Fibroblast of lung (primary cell): Measurements from ENCODE around the gene HMOX2. TPM values are rescaled to one million over a fixed set of nuclear protein-coding genes. Genes with fewer than 3 reads are reported as not detected.

Experiments used
- DNase-seq, 2 donors: peaks; one replicate each; pipeline versions ENCODE4 v3.0.0 to v3.0.0-alpha.2; 2010; ENCODE audit warnings: low read depth in 2 of 2
- H2AFZ ChIP-seq: 2 replicates; pipeline ENCODE4 v1.5.1; 2012; ENCODE audit warnings: low read length, control low read depth, inconsistent platforms
- H3K27ac ChIP-seq: 2 replicates; pipeline ENCODE4 v1.5.1; 2011; ENCODE audit warnings: low read length, control low read depth; ENCODE audit not compliant: insufficient read depth
- H3K27me3 ChIP-seq: 2 replicates; pipeline ENCODE4 v1.5.1; 2011; ENCODE audit warnings: mild to moderate bottlenecking, low read length; ENCODE audit not compliant: control insufficient read depth, insufficient read depth
- H3K36me3 ChIP-seq: 2 replicates; pipeline ENCODE4 v1.5.1; 2011; ENCODE audit warnings: low read length; ENCODE audit not compliant: control insufficient read depth, insufficient read depth
- H3K4me1 ChIP-seq: 2 replicates; pipeline ENCODE4 v1.5.1; 2011; ENCODE audit warnings: low read length; ENCODE audit not compliant: control insufficient read depth, insufficient read depth; ENCODE audit errors: extremely low read depth
- H3K4me2 ChIP-seq: 2 replicates; pipeline ENCODE4 v1.5.1; 2011; ENCODE audit warnings: low read length, control low read depth; ENCODE audit not compliant: insufficient read depth; ENCODE audit errors: extremely low read depth
- H3K4me3 ChIP-seq, 4 experiments: fragments of 200-600 bp in 1 of 4; sonication (generic) in 1 of 4; replicated peaks in 1 of 4; 2 replicates each; pipeline ENCODE4 v1.5.1; 2011 to 2016; ENCODE audit warnings: low read length in 4 of 4, low read depth in 3 of 4, mild to moderate bottlenecking in 3 of 4, control low read depth in 2 of 4, inconsistent platforms in 1 of 4, mixed read lengths in 1 of 4; ENCODE audit not compliant: insufficient read depth in 1 of 4; ENCODE audit errors: control extremely low read depth in 1 of 4
- H3K79me2 ChIP-seq: 2 replicates; pipeline ENCODE4 v1.5.1; 2012; ENCODE audit warnings: mild to moderate bottlenecking, low read length, inconsistent platforms; ENCODE audit not compliant: control insufficient read depth, insufficient read depth
- H3K9ac ChIP-seq: 2 replicates; pipeline ENCODE4 v1.5.1; 2011; ENCODE audit warnings: mild to moderate bottlenecking, low read length, control low read depth; ENCODE audit not compliant: insufficient read depth
- H3K9me3 ChIP-seq: 2 replicates; pipeline ENCODE4 v1.5.1; 2012; ENCODE audit warnings: low read depth, low read length; ENCODE audit not compliant: control insufficient read depth, insufficient read depth
- H4K20me1 ChIP-seq: 2 replicates; pipeline ENCODE4 v1.5.1; 2011; ENCODE audit warnings: low read length; ENCODE audit not compliant: control insufficient read depth, insufficient read depth; ENCODE audit errors: extremely low read depth
- CTCF ChIP-seq, 2 donors: IDR thresholded peaks in 1 of 2; conservative IDR thresholded peaks in 1 of 2; 1 replicate in 1 of 2; 2 replicates in 1 of 2; pipeline ENCODE4 v1.5.1; 2011 to 2012; ENCODE audit warnings: low read length in 2 of 2, control low read depth in 1 of 2, inconsistent platforms in 1 of 2, low read depth in 1 of 2, mild to moderate bottlenecking in 1 of 2
- EZH2 ChIP-seq: IDR thresholded peaks from 2 replicates; pipeline ENCODE4 v1.5.1; 2012; ENCODE audit warnings: low read length, control low read depth, mild to moderate bottlenecking; ENCODE audit errors: missing control alignments
- polyA plus RNA-seq, 2 donors: library from polyadenylated mRNA; depleted of rRNA in 1 of 2; stranded (reverse) in 1 of 2; unstranded in 1 of 2; fragments of >200 nt; gene quantifications; 2 replicates each; pipeline ENCODE4 v1.2.1, GENCODE V29; 2011 to 2012; ENCODE audit warnings: missing spikeins in 1 of 2
- total RNA-seq: library from RNA; depleted of rRNA; stranded (reverse); fragments of >200 nt; gene quantifications from 2 replicates; pipeline ENCODE4 v1.2.1, GENCODE V29; 2014

HMOX2 gene
- total and polyA plus RNA-seq, 2 donors (not counting 1 experiment from before 2014, with no cell fraction given): 40.0 to 45.7 TPM

- Histone ChIP-seq H3K79me2 (no peaks in the 10 kb centered on the region), H3K36me3 (no peaks in the 10 kb centered on the region), H3K9me3 (no peaks in the 10 kb centered on the region), H3K27ac (no peak within 1 kb of the TSS), H3K4me3 (no peak within 1 kb of the TSS), H3K4me2 (no peak within 1 kb of the TSS), H3K4me1 (no peaks in the 10 kb centered on the region), H2AFZ (no peak within 1 kb of the TSS), H3K9ac (no peak within 1 kb of the TSS), H3K27me3 (peaks cover 17% of the 10 kb centered on the region), H4K20me1 (no peaks in the 10 kb centered on the region)
- TF ChIP-seq EZH2 (no peak), CTCF (conservative IDR thresholded peaks at IDR 0.05 in 1 of 2, IDR thresholded peaks at IDR 0.05 in 1 of 2; ENCODE audit: low read depth in 1 of 2, low read length in 2 of 2) (no peak)
- peak in 1 of 2 donors; percentile 20 for DNase-seq
These were observed 79.9 kb downstream of the HMOX2 start, which contains the start of gene C16orf96 for GRCh38 chr16:4556112-4556511. TSS of gene C16orf96 (plus strand) at chr16:4556340. CDS start at chr16:4556490, 150 bp downstream.

- H3K9me3 ChIP-seq: no peaks in the 10 kb centered on the region
- H3K36me3 ChIP-seq: no peaks in the 10 kb centered on the region
- H3K4me1 ChIP-seq: no peaks in the 10 kb centered on the region
These were observed 80.4 kb downstream of the HMOX2 start for GRCh38 chr16:4556580-4556979.

GRCh38 chr16:4557973-4558372 is 81.8 kb downstream of the HMOX2 start:
- TF ChIP-seq EZH2 (no peak), CTCF (conservative IDR thresholded peaks at IDR 0.05 in 1 of 2, IDR thresholded peaks at IDR 0.05 in 1 of 2; ENCODE audit: low read depth in 1 of 2, low read length in 2 of 2) (no peak)
- Histone ChIP-seq H3K4me3 (no peak overlapping the region), H4K20me1 (no peaks in the 10 kb centered on the region), H3K36me3 (no peaks in the 10 kb centered on the region), H2AFZ (no peak overlapping the region), H3K4me1 (no peaks in the 10 kb centered on the region), H3K4me2 (no peak overlapping the region), H3K27me3 (peaks cover 14% of the 10 kb centered on the region), H3K79me2 (no peaks in the 10 kb centered on the region), H3K9me3 (no peaks in the 10 kb centered on the region), H3K27ac (no peak overlapping the region), H3K9ac (no peak overlapping the region)
- no peak for DNase-seq

More at GRCh38 chr16:4556580-4556979, 80.4 kb downstream of the HMOX2 start:
- TF ChIP-seq EZH2 (no peak), CTCF (conservative IDR thresholded peaks at IDR 0.05 in 1 of 2, IDR thresholded peaks at IDR 0.05 in 1 of 2; ENCODE audit: low read depth in 1 of 2, low read length in 2 of 2) (no peak)
- no peak overlapping the region for H3K27ac ChIP-seq
- no peaks in the 10 kb centered on the region for H3K79me2 ChIP-seq
- peaks cover 22% of the 10 kb centered on the region for H3K27me3 ChIP-seq
- H4K20me1 ChIP-seq: no peaks in the 10 kb centered on the region
- H3K4me3 ChIP-seq: no peak overlapping the region
- H3K9ac ChIP-seq: no peak overlapping the region
- no peak for DNase-seq
- no peak overlapping the region for H3K4me2 ChIP-seq
- no peak overlapping the region for H2AFZ ChIP-seq

Other genes with a start within 250 kb of the HMOX2 start
- gene SRL, start 234.3 kb upstream of the HMOX2 start, total RNA-seq: under 0.01 and 0.17 TPM in 2 replicates
- 0.07 TPM in 2 replicates for gene SRL, start 234.3 kb upstream of the HMOX2 start, polyA plus RNA-seq
- 8.2 and 8.9 TPM in 2 replicates for gene TFAP4, start 203.4 kb upstream of the HMOX2 start, total RNA-seq
- gene TFAP4, start 203.4 kb upstream of the HMOX2 start, polyA plus RNA-seq: 3.5 and 6.6 TPM in 2 replicates
- 2.6 and 4.0 TPM in 2 replicates for gene GLIS2, start 160.3 kb upstream of the HMOX2 start, total RNA-seq
- gene GLIS2, start 160.3 kb upstream of the HMOX2 start, polyA plus RNA-seq: 5.6 and 6.0 TPM in 2 replicates
- 24.4 and 34.3 TPM in 2 replicates for gene PAM16, start 125.1 kb upstream of the HMOX2 start, total RNA-seq
- 14.8 and 19.9 TPM in 2 replicates for gene PAM16, start 125.1 kb upstream of the HMOX2 start, polyA plus RNA-seq
- 57.0 and 79.4 TPM in 2 replicates for gene VASN, start 104.5 kb upstream of the HMOX2 start, total RNA-seq
- gene VASN, start 104.5 kb upstream of the HMOX2 start, polyA plus RNA-seq: 30.6 and 61.9 TPM in 2 replicates
- 5.4 and 11.1 TPM in 2 replicates for gene CORO7, start 59.8 kb upstream of the HMOX2 start, total RNA-seq
- 5.6 and 6.1 TPM in 2 replicates for gene CORO7, start 59.8 kb upstream of the HMOX2 start, polyA plus RNA-seq
- gene DNAJA3, start 50.5 kb upstream of the HMOX2 start, total RNA-seq: 59.8 and 66.1 TPM in 2 replicates
- gene DNAJA3, start 50.5 kb upstream of the HMOX2 start, polyA plus RNA-seq: 27.8 and 39.8 TPM in 2 replicates
- gene NMRAL1, start 1.8 kb upstream of the HMOX2 start, total RNA-seq: 71.7 and 73.5 TPM in 2 replicates
- 33.6 and 42.0 TPM in 2 replicates for gene NMRAL1, start 1.8 kb upstream of the HMOX2 start, polyA plus RNA-seq
- gene CDIP1, start 62.4 kb downstream of the HMOX2 start, total RNA-seq: 4.9 and 12.2 TPM in 2 replicates
- 6.3 and 11.7 TPM in 2 replicates for gene CDIP1, start 62.4 kb downstream of the HMOX2 start, polyA plus RNA-seq
- gene C16orf96, start 79.9 kb downstream of the HMOX2 start, total RNA-seq: under 0.01 TPM in 2 replicates
- 0.01 TPM in 1 of 2 replicates, not detected in the other for gene C16orf96, start 79.9 kb downstream of the HMOX2 start, polyA plus RNA-seq
- 3.6 and 4.4 TPM in 2 replicates for gene UBALD1, start 138.5 kb downstream of the HMOX2 start, total RNA-seq
- gene UBALD1, start 138.5 kb downstream of the HMOX2 start, polyA plus RNA-seq: 2.2 and 3.7 TPM in 2 replicates
- 15.9 and 26.1 TPM in 2 replicates for gene MGRN1, start 148.4 kb downstream of the HMOX2 start, total RNA-seq
- 5.4 and 9.6 TPM in 2 replicates for gene MGRN1, start 148.4 kb downstream of the HMOX2 start, polyA plus RNA-seq
- 17.2 and 21.5 TPM in 2 replicates for gene NUDT16L1, start 217.2 kb downstream of the HMOX2 start, total RNA-seq
- gene NUDT16L1, start 217.2 kb downstream of the HMOX2 start, polyA plus RNA-seq: 14.0 and 19.7 TPM in 2 replicates